ENCODE data around the gene ATR. TPM values are rescaled to one million over a fixed set of nuclear protein-coding genes. Genes with fewer than 3 reads are reported as not detected.

The ATR gene
- polyA plus RNA-seq, 1 experiment = 6.0 TPM

GRCh38 chr3:142492184-142492583 lies 86.3 kb downstream of the ATR start:
- H3K27me3 ChIP-seq (ENCODE audit: control insufficient read depth, insufficient read depth, low read length) = no peaks in the 10 kb centered on the region
- no peak overlapping the region for H3K4me3 ChIP-seq (ENCODE audit: low read depth, low read length)
- CTCF ChIA-PET = interaction anchor here (1.4 kb wide), 1 partner anchor 13 kb away, joined by 3 read pairs; no protein-coding TSS in a partner anchor
- no peak for DNase-seq (ENCODE audit: low read depth)
- POLR2A ChIA-PET = no interaction called here
- peaks cover 2% of the 10 kb centered on the region; the same call in 1 of the 2 replicates for H3K36me3 ChIP-seq (ENCODE audit: control insufficient read depth, insufficient read depth, low read length)
- TF ChIP-seq, protein P1, sequence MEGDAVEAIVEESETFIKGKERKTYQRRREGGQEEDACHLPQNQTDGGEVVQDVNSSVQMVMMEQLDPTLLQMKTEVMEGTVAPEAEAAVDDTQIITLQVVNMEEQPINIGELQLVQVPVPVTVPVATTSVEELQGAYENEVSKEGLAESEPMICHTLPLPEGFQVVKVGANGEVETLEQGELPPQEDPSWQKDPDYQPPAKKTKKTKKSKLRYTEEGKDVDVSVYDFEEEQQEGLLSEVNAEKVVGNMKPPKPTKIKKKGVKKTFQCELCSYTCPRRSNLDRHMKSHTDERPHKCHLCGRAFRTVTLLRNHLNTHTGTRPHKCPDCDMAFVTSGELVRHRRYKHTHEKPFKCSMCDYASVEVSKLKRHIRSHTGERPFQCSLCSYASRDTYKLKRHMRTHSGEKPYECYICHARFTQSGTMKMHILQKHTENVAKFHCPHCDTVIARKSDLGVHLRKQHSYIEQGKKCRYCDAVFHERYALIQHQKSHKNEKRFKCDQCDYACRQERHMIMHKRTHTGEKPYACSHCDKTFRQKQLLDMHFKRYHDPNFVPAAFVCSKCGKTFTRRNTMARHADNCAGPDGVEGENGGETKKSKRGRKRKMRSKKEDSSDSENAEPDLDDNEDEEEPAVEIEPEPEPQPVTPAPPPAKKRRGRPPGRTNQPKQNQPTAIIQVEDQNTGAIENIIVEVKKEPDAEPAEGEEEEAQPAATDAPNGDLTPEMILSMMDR (IDR thresholded peaks at IDR 0.05; ENCODE audit: insufficient read depth, low read depth, low read length) = no peak

- ChIA-PET CTCF (no interaction called here), POLR2A (no interaction called here)
- no peak for DNase-seq (ENCODE audit: low read depth)
- Histone ChIP-seq H3K36me3 (ENCODE audit: control insufficient read depth, insufficient read depth, low read length) (no peaks in the 10 kb centered on the region; the same call in 1 of the 2 replicates), H3K27me3 (ENCODE audit: control insufficient read depth, insufficient read depth, low read length) (no peaks in the 10 kb centered on the region), H3K4me3 (ENCODE audit: low read depth, low read length) (no peak overlapping the region)
- TF ChIP-seq, protein P1 (IDR thresholded peaks at IDR 0.05; ENCODE audit: insufficient read depth, low read depth, low read length) = no peak
Measured at GRCh38 chr3:142489572-142490323, 88.8 kb downstream of the ATR start.

DNA sequence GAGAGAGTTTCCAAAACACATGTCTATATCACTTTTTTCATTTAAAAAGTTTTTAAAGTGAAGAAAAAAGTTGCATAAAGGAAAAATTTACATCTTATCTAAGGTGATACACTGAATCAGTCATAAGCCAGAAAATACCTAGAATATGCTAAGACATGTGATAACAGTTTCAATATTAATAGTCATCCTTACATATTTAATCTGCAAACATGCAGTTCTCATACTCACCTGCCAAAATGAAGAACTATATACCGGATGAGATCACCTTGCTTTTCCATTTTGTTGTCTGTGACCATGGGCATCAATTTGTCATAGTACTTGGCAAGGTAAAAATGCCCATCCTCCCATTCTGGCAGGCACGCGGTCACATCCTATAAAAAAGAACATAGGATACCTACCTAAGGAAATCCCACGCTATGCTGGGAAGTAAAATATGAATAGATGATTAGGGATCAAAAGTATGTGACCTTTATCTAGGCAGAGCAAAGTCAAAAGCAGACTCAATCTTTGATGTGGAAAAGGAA lies 93.6 kb downstream of the ATR start:
- H3K4me3 ChIP-seq (ENCODE audit: low read depth, low read length) = no peak overlapping the region
- TF ChIP-seq, protein P1 (IDR thresholded peaks at IDR 0.05; ENCODE audit: insufficient read depth, low read depth, low read length) = no peak
- POLR2A ChIA-PET = no interaction called here
- H3K27me3 ChIP-seq (ENCODE audit: control insufficient read depth, insufficient read depth, low read length) = no peaks in the 10 kb centered on the region
- peaks cover 1% of the 10 kb centered on the region; the same call in 1 of the 2 replicates for H3K36me3 ChIP-seq (ENCODE audit: control insufficient read depth, insufficient read depth, low read length)
- CTCF ChIA-PET = no interaction called here
- no peak for DNase-seq (ENCODE audit: low read depth)

DNA sequence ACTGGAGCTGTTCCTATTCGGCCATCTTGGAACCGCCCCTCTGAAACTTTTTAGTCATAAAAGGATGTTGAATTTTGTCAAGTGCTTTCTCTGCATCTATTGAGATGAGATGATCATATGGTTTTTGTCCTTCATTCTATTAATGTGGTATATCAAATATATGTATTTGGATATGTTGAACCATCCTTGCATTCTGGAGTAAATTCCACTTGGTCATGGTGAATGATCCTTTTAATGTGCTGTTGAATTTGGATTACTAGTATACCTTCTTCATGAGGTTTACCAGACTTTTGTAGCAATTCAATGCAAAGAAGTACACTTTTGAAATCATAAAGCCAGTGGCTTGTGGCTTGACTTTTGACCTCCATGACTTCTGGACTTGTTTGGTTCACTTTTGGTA lies 97.3 kb downstream of the ATR start:
- Histone ChIP-seq H3K4me3 (ENCODE audit: low read depth, low read length) (no peak overlapping the region), H3K36me3 (ENCODE audit: control insufficient read depth, insufficient read depth, low read length) (peaks cover 1% of the 10 kb centered on the region; the same call in 1 of the 2 replicates), H3K27me3 (ENCODE audit: control insufficient read depth, insufficient read depth, low read length) (no peaks in the 10 kb centered on the region)
- ChIA-PET CTCF (interaction anchor here (1.5 kb wide), 1 partner anchor 8 kb away, joined by 4 read pairs; no protein-coding TSS in a partner anchor), POLR2A (no interaction called here)
- no peak for DNase-seq (ENCODE audit: low read depth)
- TF ChIP-seq, protein P1 (IDR thresholded peaks at IDR 0.05; ENCODE audit: insufficient read depth, low read depth, low read length) = no peak

GRCh38 chr3:142470826-142471225 lies 107.7 kb downstream of the ATR start:
- Histone ChIP-seq H3K4me3 (ENCODE audit: low read depth, low read length) (no peak overlapping the region), H3K36me3 (ENCODE audit: control insufficient read depth, insufficient read depth, low read length) (no peaks in the 10 kb centered on the region), H3K27me3 (ENCODE audit: control insufficient read depth, insufficient read depth, low read length) (no peaks in the 10 kb centered on the region)
- ChIA-PET CTCF (no interaction called here), POLR2A (no interaction called here)
- DNase-seq (ENCODE audit: low read depth) = no peak
- TF ChIP-seq, protein P1 (IDR thresholded peaks at IDR 0.05; ENCODE audit: insufficient read depth, low read depth, low read length) = no peak

Measured in BJ (cell line).